Measurements from ENCODE around the gene KREMEN1. TPM values are rescaled to one million over a fixed set of nuclear protein-coding genes. Genes with fewer than 3 reads are reported as not detected.

The KREMEN1 gene
- total and polyA plus RNA-seq, 10 of the 15 experiments (the other 5 are each of a cell fraction or from before 2014, with no cell fraction given), result 0.10 to 2.5 (median 0.20) TPM; not detected in 1

GRCh38 chr22:29102300-29102699 lies 29.5 kb downstream of the KREMEN1 start (continued):
- TF ChIP-seq IRF3 (IDR thresholded peaks at IDR 0.05), result no peak
- no peak for TF ChIP-seq TCF3 (IDR thresholded peaks at IDR 0.05; ENCODE audit: borderline replicate concordance, insufficient read depth, low read depth, low read length)
- no peak for TF ChIP-seq SPI1 (IDR thresholded peaks at IDR 0.05; ENCODE audit: borderline replicate concordance, insufficient read depth, low read depth, low read length)
- TF ChIP-seq TBL1XR1 (IDR thresholded peaks at IDR 0.05; ENCODE audit: low read depth, low read length), result no peak
- no peak for TF ChIP-seq EGR1 (IDR thresholded peaks at IDR 0.05; ENCODE audit: borderline replicate concordance in 1 of 2, low read depth in 2 of 2, low read length in 2 of 2)
- TF ChIP-seq E2F4 (IDR thresholded peaks at IDR 0.05; ENCODE audit: low read depth, low read length), result no peak
- TF ChIP-seq MTA2 (IDR thresholded peaks at IDR 0.05; ENCODE audit: low read depth), result no peak
- no peak for TF ChIP-seq PAX5 (IDR thresholded peaks at IDR 0.05; ENCODE audit: borderline replicate concordance, low read depth, low read length)
- no peak for TF ChIP-seq BHLHE40 (IDR thresholded peaks at IDR 0.05; ENCODE audit: borderline replicate concordance in 1 of 2, low read depth in 2 of 2, low read length in 1 of 2)

- intact Hi-C loops (cut with micrococcal nuclease; ENCODE audit: unreplicated experiment), result no loop called here
- Histone ChIP-seq H3K4me1 (ENCODE audit: control insufficient read depth, insufficient read depth, low read length) (no peaks in the 10 kb centered on the region), H3K9me3 (replicated peaks; ENCODE audit: control insufficient read depth, insufficient read depth, low read length) (no peaks in the 10 kb centered on the region), H3K9ac (ENCODE audit: control insufficient read depth, insufficient read depth, low read length) (no peak overlapping the region), H3K4me2 (ENCODE audit: control insufficient read depth, insufficient read depth) (no peak overlapping the region), H3K4me3 (no peak overlapping the region), H2AFZ (ENCODE audit: control insufficient read depth, low read depth, low read length) (no peak overlapping the region), H3K79me2 (ENCODE audit: control insufficient read depth, insufficient read depth, low read length) (no peaks in the 10 kb centered on the region), H3K27me3 (replicated peaks in 1 of 2; ENCODE audit: control insufficient read depth in 2 of 2, insufficient read depth in 2 of 2, low read length in 1 of 2) (no peaks in the 10 kb centered on the region), H3K27ac (ENCODE audit: control insufficient read depth, insufficient read depth) (no peak overlapping the region), H3K36me3 (ENCODE audit: control insufficient read depth in 2 of 2, insufficient read depth in 2 of 2, low read length in 1 of 2) (no peaks in the 10 kb centered on the region), H4K20me1 (ENCODE audit: control insufficient read depth, insufficient read depth) (no peaks in the 10 kb centered on the region; the same call in 1 of the 2 replicates)
- BruUV-seq (replicated peaks), result no TSS peak
- TF ChIP-seq, protein P1, sequence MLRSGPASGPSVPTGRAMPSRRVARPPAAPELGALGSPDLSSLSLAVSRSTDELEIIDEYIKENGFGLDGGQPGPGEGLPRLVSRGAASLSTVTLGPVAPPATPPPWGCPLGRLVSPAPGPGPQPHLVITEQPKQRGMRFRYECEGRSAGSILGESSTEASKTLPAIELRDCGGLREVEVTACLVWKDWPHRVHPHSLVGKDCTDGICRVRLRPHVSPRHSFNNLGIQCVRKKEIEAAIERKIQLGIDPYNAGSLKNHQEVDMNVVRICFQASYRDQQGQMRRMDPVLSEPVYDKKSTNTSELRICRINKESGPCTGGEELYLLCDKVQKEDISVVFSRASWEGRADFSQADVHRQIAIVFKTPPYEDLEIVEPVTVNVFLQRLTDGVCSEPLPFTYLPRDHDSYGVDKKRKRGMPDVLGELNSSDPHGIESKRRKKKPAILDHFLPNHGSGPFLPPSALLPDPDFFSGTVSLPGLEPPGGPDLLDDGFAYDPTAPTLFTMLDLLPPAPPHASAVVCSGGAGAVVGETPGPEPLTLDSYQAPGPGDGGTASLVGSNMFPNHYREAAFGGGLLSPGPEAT (IDR thresholded peaks at IDR 0.05; ENCODE audit: low read depth), result no peak
- no peak for TF ChIP-seq IKZF1 (conservative IDR thresholded peaks at IDR 0.05)
- no peak for TF ChIP-seq JUND (IDR thresholded peaks at IDR 0.05; ENCODE audit: low read depth, low read length)
- ChIA-PET CTCF (interaction anchor here (1.2 kb wide), 1 partner anchor 12 kb away, joined by 3 read pairs; no protein-coding TSS in a partner anchor), RAD21 (ENCODE audit: unreplicated experiment) (interaction anchor here (1.1 kb wide), 1 partner anchor 51 kb away, joined by 3 read pairs; no protein-coding TSS in a partner anchor), SMC1A (ENCODE audit: uncharacterized antibody, unreplicated experiment) (no interaction called here), POLR2A (no interaction called here)
- no peak for DNase-seq (ENCODE audit: low read depth, low spot score)
- ATAC-seq, result no peak
- in situ Hi-C loops (cut with MboI), result no loop called here
- 0% methylated on average over 1 of the region's 1 CpG for WGBS (ENCODE audit: insufficient coverage, insufficient replicate concordance, low lambda C conversion rate, missing lambda C conversion rate)
- FAIRE-seq, result no peak
These were observed 30.3 kb downstream of the KREMEN1 start for GRCh38 chr22:29103121-29103520.
